ENCODE results near the gene NAPA.

DNA sequence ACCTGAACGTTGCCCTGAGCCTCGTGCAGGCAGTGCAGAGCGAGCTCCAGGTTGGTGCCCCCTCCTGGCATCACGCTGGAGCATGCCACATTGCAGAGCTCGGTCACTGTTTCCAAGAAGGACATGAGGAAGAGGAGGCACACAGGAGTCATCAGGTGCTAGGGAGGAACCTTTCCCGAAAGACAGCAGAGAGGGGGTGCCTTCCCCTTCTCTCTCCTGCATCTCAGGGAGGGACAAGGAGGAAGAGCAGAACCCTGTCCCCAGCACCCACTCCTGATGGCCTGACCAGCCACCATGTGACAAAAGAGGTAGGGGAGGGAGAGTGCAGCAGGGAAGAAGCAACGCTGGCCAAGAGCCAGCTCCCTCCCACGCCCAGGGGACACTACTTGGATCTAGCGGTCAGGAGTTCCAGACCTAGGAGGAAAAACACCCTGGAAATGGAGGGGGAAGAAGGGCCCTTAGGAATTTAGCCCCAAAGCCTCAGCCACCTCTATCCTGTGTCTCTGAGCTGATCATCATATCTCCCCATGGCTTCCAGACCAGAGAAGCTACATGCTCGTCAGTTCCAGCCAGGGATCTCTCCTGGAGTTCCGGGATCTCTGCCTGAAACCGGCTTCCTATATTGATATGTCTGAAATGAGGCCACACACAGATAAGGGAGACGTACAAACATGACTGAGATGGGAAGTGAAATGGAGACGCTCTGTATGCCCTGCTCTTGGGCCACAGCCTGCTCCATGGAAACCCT lies 17.0 kb upstream of the NAPA start:
- TF ChIP-seq, protein P1, sequence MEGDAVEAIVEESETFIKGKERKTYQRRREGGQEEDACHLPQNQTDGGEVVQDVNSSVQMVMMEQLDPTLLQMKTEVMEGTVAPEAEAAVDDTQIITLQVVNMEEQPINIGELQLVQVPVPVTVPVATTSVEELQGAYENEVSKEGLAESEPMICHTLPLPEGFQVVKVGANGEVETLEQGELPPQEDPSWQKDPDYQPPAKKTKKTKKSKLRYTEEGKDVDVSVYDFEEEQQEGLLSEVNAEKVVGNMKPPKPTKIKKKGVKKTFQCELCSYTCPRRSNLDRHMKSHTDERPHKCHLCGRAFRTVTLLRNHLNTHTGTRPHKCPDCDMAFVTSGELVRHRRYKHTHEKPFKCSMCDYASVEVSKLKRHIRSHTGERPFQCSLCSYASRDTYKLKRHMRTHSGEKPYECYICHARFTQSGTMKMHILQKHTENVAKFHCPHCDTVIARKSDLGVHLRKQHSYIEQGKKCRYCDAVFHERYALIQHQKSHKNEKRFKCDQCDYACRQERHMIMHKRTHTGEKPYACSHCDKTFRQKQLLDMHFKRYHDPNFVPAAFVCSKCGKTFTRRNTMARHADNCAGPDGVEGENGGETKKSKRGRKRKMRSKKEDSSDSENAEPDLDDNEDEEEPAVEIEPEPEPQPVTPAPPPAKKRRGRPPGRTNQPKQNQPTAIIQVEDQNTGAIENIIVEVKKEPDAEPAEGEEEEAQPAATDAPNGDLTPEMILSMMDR (IDR thresholded peaks at IDR 0.05; ENCODE audit: insufficient read depth, low read depth, low read length): no peak
- no peak for TF ChIP-seq EZH2 (IDR thresholded peaks at IDR 0.05; ENCODE audit: insufficient read depth, low read length)
